A673 (cell line): ENCODE results near the gene HEPHL1.

Experiments used
- CTCF ChIP-seq: fragments of 300-800, 200-600 bp; sonication (generic); conservative IDR thresholded peaks from 2 replicates; pipeline ENCODE4 v1.5.1; 2017; ENCODE audit warnings: low read depth, mild to moderate bottlenecking, antibody characterized with exemption, low read length, moderate library complexity, mixed read lengths
- EZH2 ChIP-seq: fragments of 200-600 bp; sonication (generic); IDR thresholded peaks from 2 replicates; pipeline ENCODE4 v1.6.1; 2017; ENCODE audit warnings: borderline replicate concordance, low read depth, mild to moderate bottlenecking, mixed read lengths, antibody characterized with exemption, low read length; ENCODE audit not compliant: poor library complexity, severe bottlenecking

GRCh38 chr11:94018721-94019120 is 2.4 kb upstream of the HEPHL1 start:
- TF ChIP-seq CTCF: no peak
- TF ChIP-seq EZH2: no peak
